ENCODE measurements around the gene FCHSD2. TPM values are rescaled to one million over a fixed set of nuclear protein-coding genes. Genes with fewer than 3 reads are reported as not detected.
"Not testable (repeated sequence)": the region's sequence is repeated elsewhere in the genome, so short reads cannot be mapped to it uniquely, and the experiment has no call there.

The FCHSD2 gene
- total RNA-seq, 2 experiments from 2014 or later: 40.8 to 41.7 TPM

GRCh38 chr11:73141309-73142127 is 600 bp downstream of the FCHSD2 start:
- Mint-ChIP-seq H3K27ac (peak overlapping the region; percentile 86), H3K27me3 (no peaks in the 10 kb centered on the region), H3K4me1 (peaks cover 44% of the 10 kb centered on the region), H3K4me3 (peak overlapping the region; percentile 97), H3K9me3 (no peaks in the 10 kb centered on the region), H3K36me3 (ENCODE audit: low read depth) (peaks cover 37% of the 10 kb centered on the region)
- CTCF ChIA-PET: interaction anchor here (0.9 to 2.6 kb wide), 6 partner anchors 12 to 347 kb away, joined by 3 to 58 read pairs (median 6); partner anchors contain the start of gene STARD10
- POLR2A ChIA-PET: interaction anchor here (0.7 to 3.7 kb wide), 11 partner anchors 11 to 638 kb away, joined by 3 to 76 read pairs (median 6); partner anchors contain the start of gene ATG16L2
- peak; percentile 66 for DNase-seq

- peak overlapping the region; percentile 97 for H3K4me3 Mint-ChIP-seq
- H3K4me1 Mint-ChIP-seq: peaks cover 43% of the 10 kb centered on the region
- no peaks in the 10 kb centered on the region for H3K9me3 Mint-ChIP-seq
- H3K27me3 Mint-ChIP-seq: no peaks in the 10 kb centered on the region
- CTCF ChIA-PET: interaction anchor here (0.9 kb wide), 1 partner anchor 309 kb away, joined by 3 read pairs; no protein-coding TSS in a partner anchor
- H3K27ac Mint-ChIP-seq: peak overlapping the region; percentile 86
- DNase-seq: peak; percentile 43
- POLR2A ChIA-PET: interaction anchor here (0.7 to 3.7 kb wide), 3 partner anchors 12 to 48 kb away, joined by 3 to 76 read pairs (median 15); no protein-coding TSS in a partner anchor
- peaks cover 41% of the 10 kb centered on the region for H3K36me3 Mint-ChIP-seq (ENCODE audit: low read depth)
Measured at GRCh38 chr11:73141031-73141308, 1.1 kb downstream of the FCHSD2 start.

- CTCF ChIA-PET: interaction anchor here (0.9 to 1.3 kb wide), 2 partner anchors 309 kb away, joined by 3 to 5 read pairs; no protein-coding TSS in a partner anchor
- peaks cover 42% of the 10 kb centered on the region for H3K36me3 Mint-ChIP-seq (ENCODE audit: low read depth)
- H3K27ac Mint-ChIP-seq: peak overlapping the region; percentile 86
Measured at GRCh38 chr11:73140213-73141030, 1.7 kb downstream of the FCHSD2 start.

GRCh38 chr11:73139476-73140198 is 2.5 kb downstream of the FCHSD2 start:
- no peak overlapping the region for H3K4me3 Mint-ChIP-seq
- no peak overlapping the region for H3K27ac Mint-ChIP-seq
- H3K27me3 Mint-ChIP-seq: no peaks in the 10 kb centered on the region
- H3K36me3 Mint-ChIP-seq (ENCODE audit: low read depth): peaks cover 45% of the 10 kb centered on the region
- no peak for DNase-seq
- no peaks in the 10 kb centered on the region for H3K9me3 Mint-ChIP-seq
- peaks cover 45% of the 10 kb centered on the region for H3K4me1 Mint-ChIP-seq
- ChIA-PET POLR2A (no interaction called here), CTCF (interaction anchor here (1.3 kb wide), 1 partner anchor 308 kb away, joined by 5 read pairs; no protein-coding TSS in a partner anchor)

More at GRCh38 chr11:73140213-73141030, 1.7 kb downstream of the FCHSD2 start:
- no peaks in the 10 kb centered on the region for H3K9me3 Mint-ChIP-seq
- peaks cover 43% of the 10 kb centered on the region for H3K4me1 Mint-ChIP-seq
- DNase-seq: peak; percentile 31
- H3K27me3 Mint-ChIP-seq: no peaks in the 10 kb centered on the region
- H3K4me3 Mint-ChIP-seq: peak overlapping the region; percentile 97
- POLR2A ChIA-PET: interaction anchor here (3.3 to 3.7 kb wide), 2 partner anchors 12 to 17 kb away, joined by 15 to 76 read pairs; no protein-coding TSS in a partner anchor

GRCh38 chr11:73137944-73138274 is 4.2 kb downstream of the FCHSD2 start:
- Mint-ChIP-seq H3K27ac (no peak overlapping the region), H3K36me3 (ENCODE audit: low read depth) (peaks cover 45% of the 10 kb centered on the region), H3K27me3 (no peaks in the 10 kb centered on the region), H3K4me3 (no peak overlapping the region), H3K9me3 (no peaks in the 10 kb centered on the region), H3K4me1 (peaks cover 36% of the 10 kb centered on the region)
- ChIA-PET CTCF (interaction anchor here (1.1 to 1.4 kb wide), 2 partner anchors 40 to 199 kb away, joined by 3 to 6 read pairs; no protein-coding TSS in a partner anchor), POLR2A (interaction anchor here (0.9 kb wide), 1 partner anchor 15 kb away, joined by 4 read pairs; no protein-coding TSS in a partner anchor)
- no peak for DNase-seq

- Mint-ChIP-seq H3K4me1 (peaks cover 33% of the 10 kb centered on the region), H3K9me3 (no peaks in the 10 kb centered on the region), H3K4me3 (no peak overlapping the region), H3K27me3 (no peaks in the 10 kb centered on the region), H3K27ac (no peak overlapping the region), H3K36me3 (ENCODE audit: low read depth) (peaks cover 44% of the 10 kb centered on the region)
- DNase-seq: no peak
- POLR2A ChIA-PET: interaction anchor here (0.9 kb wide), 1 partner anchor 15 kb away, joined by 4 read pairs; no protein-coding TSS in a partner anchor
- CTCF ChIA-PET: interaction anchor here (1.1 to 1.4 kb wide), 2 partner anchors 40 to 199 kb away, joined by 3 to 6 read pairs; no protein-coding TSS in a partner anchor
Measured at GRCh38 chr11:73137262-73137943, 4.7 kb downstream of the FCHSD2 start.

- H3K9me3 Mint-ChIP-seq, H3K27ac Mint-ChIP-seq, H3K4me3 Mint-ChIP-seq, H3K27me3 Mint-ChIP-seq, POLR2A ChIA-PET, DNase-seq: not testable (repeated sequence)
- Mint-ChIP-seq H3K4me1 (peaks cover 33% of the 10 kb centered on the region), H3K36me3 (ENCODE audit: low read depth) (peaks cover 49% of the 10 kb centered on the region)
- CTCF ChIA-PET: interaction anchor here (1.4 kb wide), 1 partner anchor 41 kb away, joined by 6 read pairs; no protein-coding TSS in a partner anchor
Measured at GRCh38 chr11:73136722-73137121, 5.4 kb downstream of the FCHSD2 start.

DNA sequence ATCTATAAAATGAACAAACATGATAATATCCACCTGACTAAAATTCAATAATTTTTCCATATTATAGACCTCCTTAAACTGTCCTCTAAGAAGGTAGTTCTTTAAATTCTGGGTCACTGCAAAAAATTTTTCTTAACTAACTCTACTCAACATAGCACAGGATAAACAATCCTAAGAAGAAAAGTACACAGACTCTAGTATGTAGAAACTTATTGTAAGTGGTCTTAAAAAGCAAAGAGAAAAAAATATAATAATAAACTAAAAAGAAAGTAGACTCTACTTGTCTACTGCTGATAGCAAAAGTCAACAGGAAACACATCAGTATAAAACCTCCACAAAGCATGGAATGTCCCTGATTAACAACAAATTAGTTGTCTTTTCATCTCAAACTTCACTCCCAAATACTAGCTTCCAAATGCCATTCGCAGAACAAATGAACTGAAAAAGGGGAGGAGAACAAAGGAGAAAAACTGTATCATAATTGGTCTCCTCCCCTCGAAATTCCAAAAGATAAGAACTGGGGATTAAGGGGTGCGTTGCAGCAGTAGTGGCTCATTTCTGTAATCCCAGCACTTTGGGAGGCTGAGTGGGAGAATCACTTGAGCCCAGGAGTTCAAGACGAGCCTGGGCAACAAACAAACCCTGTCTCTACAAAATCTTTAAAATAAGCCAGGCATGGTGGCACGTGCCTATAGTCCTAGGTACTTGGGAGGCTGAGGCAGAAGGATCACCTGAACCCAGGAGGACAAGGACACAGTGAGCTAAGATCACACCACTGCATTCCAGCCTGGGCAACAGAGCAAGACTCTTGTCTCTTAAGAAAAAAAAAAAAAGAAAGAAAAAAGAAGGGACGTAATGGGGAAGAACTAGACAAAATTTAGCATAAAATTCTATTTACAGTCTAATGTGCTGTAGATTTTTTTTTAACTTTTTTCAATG is 6.5 kb downstream of the FCHSD2 start:
- POLR2A ChIA-PET: no interaction called here

DNA sequence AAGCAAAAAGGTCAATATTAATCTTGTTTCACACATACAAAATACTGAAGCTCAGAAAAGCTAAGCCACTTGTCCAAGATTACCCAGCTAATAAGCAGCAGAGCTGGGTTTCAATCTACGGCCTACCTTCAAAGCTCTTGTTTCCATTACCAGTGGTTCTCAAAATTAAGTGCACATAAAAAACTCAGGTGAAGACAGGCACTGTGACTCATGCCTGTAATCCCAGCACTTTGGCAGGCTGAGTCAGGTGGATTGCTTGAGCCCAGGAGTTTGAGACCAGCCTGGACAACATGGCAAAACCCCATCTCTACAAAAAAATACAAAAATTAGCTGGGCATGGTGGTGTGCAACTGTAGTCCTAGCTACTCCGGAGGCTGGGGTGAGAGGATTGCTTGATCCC is 9.8 kb downstream of the FCHSD2 start:
- POLR2A ChIA-PET, CTCF ChIA-PET, DNase-seq, H3K4me3 Mint-ChIP-seq, H3K9me3 Mint-ChIP-seq, H3K27me3 Mint-ChIP-seq, H3K4me1 Mint-ChIP-seq, H3K27ac Mint-ChIP-seq: not testable (repeated sequence)
- peaks cover 36% of the 10 kb centered on the region for H3K36me3 Mint-ChIP-seq (ENCODE audit: low read depth)

More for the DNA sequence above, 6.5 kb downstream of the FCHSD2 start:
- Mint-ChIP-seq H3K36me3 (ENCODE audit: low read depth) (peaks cover 47% of the 10 kb centered on the region), H3K4me1 (peaks cover 30% of the 10 kb centered on the region), H3K27me3 (no peaks in the 10 kb centered on the region), H3K27ac (no peak overlapping the region), H3K9me3 (no peaks in the 10 kb centered on the region), H3K4me3 (no peak overlapping the region)
- CTCF ChIA-PET: no interaction called here
- DNase-seq: no peak

- Mint-ChIP-seq H3K27ac (no peak overlapping the region), H3K36me3 (ENCODE audit: low read depth) (peaks cover 29% of the 10 kb centered on the region), H3K9me3 (peaks cover 3% of the 10 kb centered on the region), H3K4me1 (no peaks in the 10 kb centered on the region), H3K27me3 (no peaks in the 10 kb centered on the region), H3K4me3 (no peak overlapping the region)
- DNase-seq: no peak
- ChIA-PET POLR2A (no interaction called here), CTCF (interaction anchor here (1.3 kb wide), 1 partner anchor 54 kb away, joined by 3 read pairs; no protein-coding TSS in a partner anchor)
Measured at GRCh38 chr11:73130181-73130580, 11.9 kb downstream of the FCHSD2 start.

- H3K9me3 Mint-ChIP-seq: peaks cover 7% of the 10 kb centered on the region
- ChIA-PET POLR2A (interaction anchor here (1.4 kb wide), 1 partner anchor 9 kb away, joined by 4 read pairs; no protein-coding TSS in a partner anchor), CTCF (interaction anchor here (0.8 kb wide), 1 partner anchor 213 kb away, joined by 5 read pairs; no protein-coding TSS in a partner anchor)
- DNase-seq: no peak
- no peaks in the 10 kb centered on the region for H3K27me3 Mint-ChIP-seq
- H3K4me3 Mint-ChIP-seq: no peak overlapping the region
- H3K4me1 Mint-ChIP-seq: no peaks in the 10 kb centered on the region
- H3K36me3 Mint-ChIP-seq (ENCODE audit: low read depth): peaks cover 36% of the 10 kb centered on the region
- H3K27ac Mint-ChIP-seq: no peak overlapping the region
Measured at GRCh38 chr11:73129198-73129597, 12.9 kb downstream of the FCHSD2 start.
